Measurements from ENCODE around the gene UTF1.

The UTF1 gene

DNA sequence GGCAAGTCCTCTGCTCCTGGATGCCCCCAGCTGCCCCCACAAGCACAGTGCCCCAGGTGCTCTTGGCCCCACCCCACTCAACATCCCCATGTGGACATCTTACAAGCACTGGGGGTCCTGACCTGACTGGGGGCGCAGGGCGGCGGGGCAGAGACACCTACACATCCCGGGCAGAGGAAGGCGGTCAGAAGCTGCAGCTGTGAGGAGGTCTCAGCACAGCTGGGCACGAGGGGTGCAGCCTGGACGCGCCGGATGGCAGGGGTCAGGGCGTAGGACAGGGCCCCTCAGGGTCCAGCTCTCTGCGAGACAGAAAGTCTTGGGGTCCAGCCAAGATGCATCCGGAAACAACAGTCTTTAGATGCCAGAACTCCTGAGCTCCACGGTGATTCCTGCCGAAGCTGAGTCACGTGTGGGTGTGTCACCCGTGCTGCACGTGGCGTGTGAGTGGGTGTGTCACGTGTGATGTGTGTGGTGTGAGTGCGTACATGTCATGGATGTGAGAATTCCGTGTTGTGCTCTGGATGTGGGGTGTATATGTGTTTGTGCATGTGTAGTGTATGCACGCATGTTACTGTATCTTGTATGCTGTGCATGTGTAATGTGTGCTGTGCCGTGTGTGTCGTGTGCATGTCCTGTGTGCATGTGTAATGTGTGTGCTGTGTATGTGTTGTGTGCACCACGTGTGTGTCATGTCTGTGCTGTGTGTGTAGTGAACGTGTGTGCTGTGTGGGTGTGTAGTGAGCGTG lies 12.8 kb downstream of the UTF1 start:
- Histone ChIP-seq H3K36me3 (ENCODE audit: control insufficient read depth, low read length) (no peaks in the 10 kb centered on the region), H3K27ac (ENCODE audit: low read depth, low read length) (no peak overlapping the region), H3K27me3 (ENCODE audit: control insufficient read depth, low read length) (peaks cover 10% of the 10 kb centered on the region), H3K4me1 (ENCODE audit: control insufficient read depth, low read length) (no peaks in the 10 kb centered on the region), H3K79me2 (ENCODE audit: control insufficient read depth, low read length) (no peaks in the 10 kb centered on the region), H3K9me2 (replicated peaks; ENCODE audit: control insufficient read depth, low read length) (no peaks in the 10 kb centered on the region), H4K20me1 (ENCODE audit: control insufficient read depth, insufficient read depth, low read depth, low read length) (no peaks in the 10 kb centered on the region), H3K9me3 (ENCODE audit: control insufficient read depth, insufficient read depth, low read length) (no peaks in the 10 kb centered on the region), H3K4me2 (ENCODE audit: low read length) (no peak overlapping the region), H3F3A (ENCODE audit: control insufficient read depth, insufficient read depth) (no peaks in the 10 kb centered on the region), H3K4me3 (ENCODE audit: low read length) (no peak overlapping the region)
- TF ChIP-seq, protein P1, sequence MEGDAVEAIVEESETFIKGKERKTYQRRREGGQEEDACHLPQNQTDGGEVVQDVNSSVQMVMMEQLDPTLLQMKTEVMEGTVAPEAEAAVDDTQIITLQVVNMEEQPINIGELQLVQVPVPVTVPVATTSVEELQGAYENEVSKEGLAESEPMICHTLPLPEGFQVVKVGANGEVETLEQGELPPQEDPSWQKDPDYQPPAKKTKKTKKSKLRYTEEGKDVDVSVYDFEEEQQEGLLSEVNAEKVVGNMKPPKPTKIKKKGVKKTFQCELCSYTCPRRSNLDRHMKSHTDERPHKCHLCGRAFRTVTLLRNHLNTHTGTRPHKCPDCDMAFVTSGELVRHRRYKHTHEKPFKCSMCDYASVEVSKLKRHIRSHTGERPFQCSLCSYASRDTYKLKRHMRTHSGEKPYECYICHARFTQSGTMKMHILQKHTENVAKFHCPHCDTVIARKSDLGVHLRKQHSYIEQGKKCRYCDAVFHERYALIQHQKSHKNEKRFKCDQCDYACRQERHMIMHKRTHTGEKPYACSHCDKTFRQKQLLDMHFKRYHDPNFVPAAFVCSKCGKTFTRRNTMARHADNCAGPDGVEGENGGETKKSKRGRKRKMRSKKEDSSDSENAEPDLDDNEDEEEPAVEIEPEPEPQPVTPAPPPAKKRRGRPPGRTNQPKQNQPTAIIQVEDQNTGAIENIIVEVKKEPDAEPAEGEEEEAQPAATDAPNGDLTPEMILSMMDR (IDR thresholded peaks at IDR 0.05; ENCODE audit: low read depth, low read length, poor library complexity, severe bottlenecking), result no peak
- TF ChIP-seq EZH2phosphoT487 (IDR thresholded peaks at IDR 0.05; ENCODE audit: borderline replicate concordance, low read length), result no peak

DNA sequence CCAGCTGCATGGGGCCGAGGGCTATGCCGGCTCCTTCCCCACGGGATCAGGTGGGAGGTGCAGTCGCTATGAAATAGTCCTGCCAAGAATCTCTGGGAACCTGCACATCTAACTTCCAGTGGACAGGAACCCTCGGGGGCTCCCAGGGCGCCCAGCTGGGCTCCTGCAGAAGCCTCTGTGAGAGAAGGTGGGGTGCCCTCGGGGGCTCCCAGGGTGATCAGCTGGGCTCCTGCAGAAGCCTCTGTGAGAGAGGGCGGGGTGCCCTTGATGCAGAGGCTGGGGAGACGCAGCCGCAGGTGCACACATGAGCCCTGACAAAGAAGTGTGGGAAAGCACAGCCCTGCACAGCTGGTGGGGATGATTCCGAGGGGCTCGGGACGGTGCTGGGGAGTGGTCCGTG lies 13.6 kb downstream of the UTF1 start:
- Histone ChIP-seq H3K9me3 (ENCODE audit: control insufficient read depth, insufficient read depth, low read length) (no peaks in the 10 kb centered on the region), H3F3A (ENCODE audit: control insufficient read depth, insufficient read depth) (no peaks in the 10 kb centered on the region), H3K27ac (ENCODE audit: low read depth, low read length) (no peak overlapping the region), H3K27me3 (ENCODE audit: control insufficient read depth, low read length) (peaks cover 10% of the 10 kb centered on the region), H3K9me2 (replicated peaks; ENCODE audit: control insufficient read depth, low read length) (no peaks in the 10 kb centered on the region), H3K4me3 (ENCODE audit: low read length) (no peak overlapping the region), H3K4me2 (ENCODE audit: low read length) (no peak overlapping the region), H4K20me1 (ENCODE audit: control insufficient read depth, insufficient read depth, low read depth, low read length) (no peaks in the 10 kb centered on the region), H3K79me2 (ENCODE audit: control insufficient read depth, low read length) (no peaks in the 10 kb centered on the region), H3K4me1 (ENCODE audit: control insufficient read depth, low read length) (no peaks in the 10 kb centered on the region), H3K36me3 (ENCODE audit: control insufficient read depth, low read length) (no peaks in the 10 kb centered on the region)
- no peak for TF ChIP-seq EZH2phosphoT487 (IDR thresholded peaks at IDR 0.05; ENCODE audit: borderline replicate concordance, low read length)
- TF ChIP-seq, protein P1 (IDR thresholded peaks at IDR 0.05; ENCODE audit: low read depth, low read length, poor library complexity, severe bottlenecking), result no peak

DNA sequence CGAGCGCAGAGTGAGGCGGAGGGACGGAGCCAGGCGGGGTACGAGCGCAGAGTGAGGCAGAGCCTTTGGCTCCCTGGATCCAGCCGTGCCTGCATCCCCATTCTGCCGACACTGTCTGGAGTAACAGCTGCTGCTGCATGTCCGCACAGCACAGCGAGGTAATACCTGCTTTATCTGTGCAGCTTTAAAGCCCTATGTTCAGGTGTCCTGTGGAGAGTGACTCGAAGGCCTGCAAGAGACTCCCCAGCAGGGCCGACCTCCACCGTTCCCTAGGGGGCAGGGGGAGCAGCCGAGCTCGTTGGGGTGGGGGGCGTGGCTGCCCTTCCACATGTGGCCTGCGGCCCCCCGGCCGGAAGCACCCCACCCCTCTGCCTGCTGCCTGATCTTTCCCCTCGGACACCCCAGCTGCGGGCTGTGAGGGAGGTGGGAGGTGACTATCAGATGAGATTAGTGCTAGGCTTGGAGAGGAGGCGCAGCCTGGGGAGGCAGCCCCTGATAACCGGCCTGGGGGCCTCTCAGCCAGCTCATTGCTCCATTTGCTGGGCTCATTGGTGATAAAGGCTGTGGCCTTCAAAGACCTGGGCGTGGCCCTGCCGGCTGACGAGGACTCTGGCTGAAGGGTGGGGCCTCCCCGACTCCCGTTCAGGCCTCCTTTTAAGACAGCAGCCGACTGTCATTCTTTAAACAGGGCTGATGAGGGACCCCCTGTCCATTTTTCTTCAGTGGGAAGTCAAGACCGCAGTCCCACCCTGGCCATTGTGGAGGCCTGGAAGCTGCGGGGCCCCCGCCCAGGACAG lies 15.6 kb downstream of the UTF1 start:
- H3K4me1 ChIP-seq (ENCODE audit: control insufficient read depth, low read length), result no peaks in the 10 kb centered on the region
- no peak overlapping the region for H3K4me2 ChIP-seq (ENCODE audit: low read length)

More for the DNA sequence above, 15.6 kb downstream of the UTF1 start:
- Histone ChIP-seq H3K9me3 (ENCODE audit: control insufficient read depth, insufficient read depth, low read length) (no peaks in the 10 kb centered on the region), H3K9me2 (replicated peaks; ENCODE audit: control insufficient read depth, low read length) (no peaks in the 10 kb centered on the region), H3K36me3 (ENCODE audit: control insufficient read depth, low read length) (no peaks in the 10 kb centered on the region), H3F3A (ENCODE audit: control insufficient read depth, insufficient read depth) (no peaks in the 10 kb centered on the region), H3K4me3 (ENCODE audit: low read length) (no peak overlapping the region), H4K20me1 (ENCODE audit: control insufficient read depth, insufficient read depth, low read depth, low read length) (no peaks in the 10 kb centered on the region), H3K27ac (ENCODE audit: low read depth, low read length) (no peak overlapping the region), H3K27me3 (ENCODE audit: control insufficient read depth, low read length) (peaks cover 10% of the 10 kb centered on the region), H3K79me2 (ENCODE audit: control insufficient read depth, low read length) (no peaks in the 10 kb centered on the region)
- TF ChIP-seq EZH2phosphoT487 (IDR thresholded peaks at IDR 0.05; ENCODE audit: borderline replicate concordance, low read length), result no peak
- TF ChIP-seq, protein P1 (IDR thresholded peaks at IDR 0.05; ENCODE audit: low read depth, low read length, poor library complexity, severe bottlenecking), result no peak

Data from DOHH2 (cell line).